ENCODE data around the gene FMNL1. TPM values are rescaled to one million over a fixed set of nuclear protein-coding genes. Genes with fewer than 3 reads are reported as not detected.
"Not testable (repeated sequence)": the region's sequence is repeated elsewhere in the genome, so short reads cannot be mapped to it uniquely, and the experiment has no call there.

FMNL1 gene
- polyA plus RNA-seq, 1 experiment, result 2.0 TPM

- DNase-seq (ENCODE audit: low read depth), result no peak
- TF ChIP-seq CTCF (IDR thresholded peaks at IDR 0.05; ENCODE audit: insufficient read depth, low read depth, low read length), result peak; percentile 67
- CTCF ChIA-PET, result interaction anchor here (0.5 to 3.1 kb wide), 20 partner anchors 9 to 148 kb away, joined by 3 to 13 read pairs (median 4); partner anchors contain the start of gene ACBD4
- Histone ChIP-seq H3K27me3 (ENCODE audit: control insufficient read depth, insufficient read depth, low read length) (no peaks in the 10 kb centered on the region; the same call in 1 of the 2 replicates), H3K4me3 (ENCODE audit: low read depth, low read length) (peak overlapping the region; percentile 73), H3K36me3 (ENCODE audit: control insufficient read depth, insufficient read depth, low read length) (no peaks in the 10 kb centered on the region; the same call in 1 of the 2 replicates)
- POLR2A ChIA-PET, result interaction anchor here (0.6 kb wide), 1 partner anchor 279 kb away, joined by 6 read pairs; the partner anchor contains the start of gene C1QL1
Measured at GRCh38 chr17:45246861-45247428, 25.3 kb downstream of the FMNL1 start.

GRCh38 chr17:45247429-45248131 lies 25.9 kb downstream of the FMNL1 start:
- CTCF ChIA-PET, result interaction anchor here (0.8 to 2.6 kb wide), 20 partner anchors 8 to 148 kb away, joined by 3 to 10 read pairs (median 4); partner anchors contain the start of gene SPATA32
- POLR2A ChIA-PET, result interaction anchor here (0.6 kb wide), 1 partner anchor 280 kb away, joined by 6 read pairs; the partner anchor contains the start of gene C1QL1
- no peak for TF ChIP-seq CTCF (IDR thresholded peaks at IDR 0.05; ENCODE audit: insufficient read depth, low read depth, low read length)
- H3K27me3 ChIP-seq (ENCODE audit: control insufficient read depth, insufficient read depth, low read length), result no peaks in the 10 kb centered on the region
- H3K36me3 ChIP-seq (ENCODE audit: control insufficient read depth, insufficient read depth, low read length), result no peaks in the 10 kb centered on the region; the same call in 1 of the 2 replicates
- no peak for DNase-seq (ENCODE audit: low read depth)
- H3K4me3 ChIP-seq (ENCODE audit: low read depth, low read length), result peak overlapping the region; percentile 73

DNA sequence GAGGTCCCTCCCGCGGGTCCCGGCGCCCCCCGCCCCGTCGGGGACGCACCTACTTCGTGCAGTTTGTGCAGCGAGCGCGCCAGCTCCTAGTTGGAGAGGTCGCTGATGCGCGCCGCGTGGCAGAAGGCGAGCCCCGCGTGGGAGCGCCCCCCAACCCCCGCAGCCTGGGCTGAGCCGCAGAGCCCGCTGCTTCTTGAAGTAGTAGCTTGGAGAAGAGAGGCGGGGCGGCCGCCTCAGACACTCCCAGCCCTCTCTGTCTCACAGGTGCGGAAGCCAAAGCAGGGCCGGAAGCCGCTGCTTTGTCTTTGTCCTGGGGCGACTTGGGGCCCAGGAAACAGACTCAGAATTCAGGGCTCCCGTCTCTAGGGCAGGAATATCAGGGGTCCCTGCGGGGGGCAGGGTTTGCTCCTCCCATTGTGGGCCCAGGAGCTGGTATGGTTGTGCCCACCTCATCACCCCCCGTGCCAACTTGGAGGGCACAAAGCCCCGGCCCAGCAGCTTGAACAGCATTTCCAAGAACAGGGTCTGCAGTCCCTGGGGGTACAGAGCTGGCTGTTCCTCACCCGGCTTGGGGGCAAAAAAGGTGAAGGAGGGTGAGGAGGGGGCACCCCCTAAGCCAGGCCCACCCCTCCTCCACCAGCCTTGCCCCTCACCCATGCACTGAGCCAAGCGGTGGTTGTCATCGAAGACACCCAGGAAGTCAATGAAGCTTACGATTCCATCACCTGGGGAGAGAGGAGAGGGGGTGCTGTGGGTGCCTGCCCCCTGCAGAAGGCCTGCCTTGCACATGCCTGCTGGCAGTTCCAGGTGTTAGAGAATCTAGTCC lies 26.7 kb downstream of the FMNL1 start:
- no peaks in the 10 kb centered on the region; the same call in 1 of the 2 replicates for H3K36me3 ChIP-seq (ENCODE audit: control insufficient read depth, insufficient read depth, low read length)
- H3K27me3 ChIP-seq (ENCODE audit: control insufficient read depth, insufficient read depth, low read length), result no peaks in the 10 kb centered on the region
- TF ChIP-seq CTCF (IDR thresholded peaks at IDR 0.05; ENCODE audit: insufficient read depth, low read depth, low read length), result no peak
- POLR2A ChIA-PET, result no interaction called here
- CTCF ChIA-PET, result interaction anchor here (0.9 to 2.6 kb wide), 12 partner anchors 7 to 147 kb away, joined by 3 to 10 read pairs (median 4); partner anchors contain the start of gene SPATA32
- no peak for DNase-seq (ENCODE audit: low read depth)
- H3K4me3 ChIP-seq (ENCODE audit: low read depth, low read length), result peak overlapping the region; percentile 73

DNA sequence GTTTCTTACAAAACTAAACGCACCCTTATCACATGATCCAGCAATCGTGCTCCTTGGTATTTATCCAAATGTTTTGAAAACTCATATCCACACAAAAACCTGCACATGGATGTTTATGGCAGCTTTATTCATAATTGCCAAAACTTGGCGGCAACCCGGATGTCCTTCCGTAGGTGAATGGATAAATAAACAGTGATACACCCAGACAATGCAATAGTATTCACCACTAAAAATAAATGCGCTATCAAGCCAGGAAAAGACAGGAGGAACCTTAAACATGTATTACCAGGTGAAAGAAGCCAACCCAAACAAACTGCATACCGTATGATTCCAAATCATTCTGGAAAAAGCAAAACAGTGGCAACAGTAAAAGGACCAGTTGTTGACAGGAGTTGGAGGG lies 30.2 kb downstream of the FMNL1 start:
- TF ChIP-seq CTCF (IDR thresholded peaks at IDR 0.05; ENCODE audit: insufficient read depth, low read depth, low read length), result no peak
- Histone ChIP-seq H3K36me3 (ENCODE audit: control insufficient read depth, insufficient read depth, low read length) (no peaks in the 10 kb centered on the region; the same call in 1 of the 2 replicates), H3K4me3 (ENCODE audit: low read depth, low read length) (no peak overlapping the region), H3K27me3 (ENCODE audit: control insufficient read depth, insufficient read depth, low read length) (no peaks in the 10 kb centered on the region)
- POLR2A ChIA-PET, result no interaction called here
- no peak for DNase-seq (ENCODE audit: low read depth)
- CTCF ChIA-PET, result interaction anchor here (0.6 to 2.2 kb wide), 4 partner anchors 12 to 132 kb away, joined by 3 to 9 read pairs (median 4); no protein-coding TSS in a partner anchor

- DNase-seq (ENCODE audit: low read depth); POLR2A ChIA-PET; H3K4me3 ChIP-seq (ENCODE audit: low read depth, low read length); H3K27me3 ChIP-seq (ENCODE audit: control insufficient read depth, insufficient read depth, low read length); H3K36me3 ChIP-seq (ENCODE audit: control insufficient read depth, insufficient read depth, low read length): not testable (repeated sequence)
- CTCF ChIA-PET, result interaction anchor here (1.5 kb wide), 1 partner anchor 142 kb away, joined by 5 read pairs; no protein-coding TSS in a partner anchor
Measured at GRCh38 chr17:45253237-45253636, 31.6 kb downstream of the FMNL1 start.

All from BJ (cell line).